ENCODE measurements around the gene TRIM32. TPM values are rescaled to one million over a fixed set of nuclear protein-coding genes. Genes with fewer than 3 reads are reported as not detected.

The TRIM32 gene
- polyA plus RNA-seq, 1 of the 3 experiments (the other 2 are of a cell fraction) = 10.2 TPM

- H3F3A ChIP-seq (replicated peaks; ENCODE audit: insufficient read depth) = no peaks in the 10 kb centered on the region
- TF ChIP-seq REST (IDR thresholded peaks at IDR 0.05; ENCODE audit: low read depth, low read length) (no peak), PBX3 (IDR thresholded peaks at IDR 0.05) (no peak), RFX5 (IDR thresholded peaks at IDR 0.05; ENCODE audit: low read length) (no peak), SMC3 (IDR thresholded peaks at IDR 0.05; ENCODE audit: low read depth, low read length) (no peak), RXRA (IDR thresholded peaks at IDR 0.05; ENCODE audit: borderline replicate concordance, low read depth) (no peak), EP300 (IDR thresholded peaks at IDR 0.05; ENCODE audit: borderline replicate concordance in 1 of 2, low read depth in 1 of 2, low read length in 1 of 2) (no peak), MEF2A (IDR thresholded peaks at IDR 0.05; ENCODE audit: borderline replicate concordance, low read depth) (no peak), MXI1 (IDR thresholded peaks at IDR 0.05; ENCODE audit: low read depth, low read length) (no peak), TAF1 (IDR thresholded peaks at IDR 0.05; ENCODE audit: borderline replicate concordance, low read depth, low read length) (no peak), FOXJ3 (CRISPR knock-in tag; IDR thresholded peaks at IDR 0.05) (no peak), USF1 (IDR thresholded peaks at IDR 0.05; ENCODE audit: borderline replicate concordance, low read depth) (no peak), TCF12 (IDR thresholded peaks at IDR 0.05) (no peak), MAX (IDR thresholded peaks at IDR 0.05; ENCODE audit: low read depth) (no peak), JUND (IDR thresholded peaks at IDR 0.05) (no peak), USF2 (IDR thresholded peaks at IDR 0.05; ENCODE audit: borderline replicate concordance, low read depth, low read length) (no peak), FOSL2 (IDR thresholded peaks at IDR 0.05; ENCODE audit: borderline replicate concordance, low read depth) (no peak), CHD2 (IDR thresholded peaks at IDR 0.05; ENCODE audit: low read length, partially characterized antibody) (no peak), NFIC (IDR thresholded peaks at IDR 0.05; ENCODE audit: borderline replicate concordance) (no peak), FOXM1 (IDR thresholded peaks at IDR 0.05; ENCODE audit: low read depth) (no peak), CTCF (IDR thresholded peaks at IDR 0.05) (no peak)
- no peaks in the 10 kb centered on the region for H3K9me3 ChIP-seq
- H4K20me1 ChIP-seq (ENCODE audit: insufficient read depth) = no peaks in the 10 kb centered on the region
- H3K9ac ChIP-seq = no peak overlapping the region
- no peaks in the 10 kb centered on the region for H3K4me1 ChIP-seq (ENCODE audit: control insufficient read depth in 1 of 2, insufficient read depth in 2 of 2, low read depth in 1 of 2, low read length in 1 of 2)
- no peak overlapping the region for H3K4me2 ChIP-seq
- H3K9me2 ChIP-seq = no peaks in the 10 kb centered on the region
- WGBS (ENCODE audit: low lambda C conversion rate) = 15% methylated on average over 2 of the region's 2 CpGs
- DNase-seq = no peak
- no peak overlapping the region for H3K27ac ChIP-seq (ENCODE audit: low read depth in 2 of 2, low read length in 1 of 2)
- no peak overlapping the region for H2AFZ ChIP-seq (ENCODE audit: low read depth)
- CTCF ChIA-PET = interaction anchor here (8.2 kb wide), 1 partner anchor 15 kb away, joined by 70 read pairs; no protein-coding TSS in a partner anchor
- POLR2A ChIA-PET = no interaction called here
- H3K36me3 ChIP-seq (replicated peaks in 1 of 2; ENCODE audit: control insufficient read depth in 1 of 2, insufficient read depth in 2 of 2, low read length in 1 of 2) = peaks cover 0 to 2% of the 10 kb centered on the region in 2 experiments
- H3K27me3 ChIP-seq (ENCODE audit: insufficient read depth) = no peaks in the 10 kb centered on the region
- no peak overlapping the region for H3K4me3 ChIP-seq (ENCODE audit: low read depth in 2 of 2, low read length in 1 of 2)
- H3K79me2 ChIP-seq (ENCODE audit: insufficient read depth) = no peaks in the 10 kb centered on the region
Observed at GRCh38 chr9:116721944-116722343, 34.8 kb downstream of the TRIM32 start.
